ENCODE results near the gene IL17C.

- TF ChIP-seq EZH2 (IDR thresholded peaks at IDR 0.05; ENCODE audit: borderline replicate concordance, control insufficient read depth, low read depth, low read length) (no peak), HDAC6 (IDR thresholded peaks at IDR 0.05; ENCODE audit: unreplicated experiment) (no peak), KLF5 (IDR thresholded peaks at IDR 0.05; ENCODE audit: partially characterized antibody) (no peak), POU2F2 (IDR thresholded peaks at IDR 0.05; ENCODE audit: borderline replicate concordance, low read depth, low read length) (no peak), POLR2AphosphoS5 (IDR thresholded peaks at IDR 0.05; ENCODE audit: low read length) (no peak), SP1 (IDR thresholded peaks at IDR 0.05; ENCODE audit: low read depth, low read length) (no peak), ZNF217 (IDR thresholded peaks at IDR 0.05) (no peak), POLR2A (IDR thresholded peaks at IDR 0.05; ENCODE audit: low read depth, low read length) (no peak), MXI1 (IDR thresholded peaks at IDR 0.05; ENCODE audit: low read depth, low read length) (no peak), HDGF (IDR thresholded peaks at IDR 0.05) (no peak)
- TF ChIP-seq, protein P1, sequence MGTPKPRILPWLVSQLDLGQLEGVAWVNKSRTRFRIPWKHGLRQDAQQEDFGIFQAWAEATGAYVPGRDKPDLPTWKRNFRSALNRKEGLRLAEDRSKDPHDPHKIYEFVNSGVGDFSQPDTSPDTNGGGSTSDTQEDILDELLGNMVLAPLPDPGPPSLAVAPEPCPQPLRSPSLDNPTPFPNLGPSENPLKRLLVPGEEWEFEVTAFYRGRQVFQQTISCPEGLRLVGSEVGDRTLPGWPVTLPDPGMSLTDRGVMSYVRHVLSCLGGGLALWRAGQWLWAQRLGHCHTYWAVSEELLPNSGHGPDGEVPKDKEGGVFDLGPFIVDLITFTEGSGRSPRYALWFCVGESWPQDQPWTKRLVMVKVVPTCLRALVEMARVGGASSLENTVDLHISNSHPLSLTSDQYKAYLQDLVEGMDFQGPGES (IDR thresholded peaks at IDR 0.05): no peak
- TF ChIP-seq, protein P2, sequence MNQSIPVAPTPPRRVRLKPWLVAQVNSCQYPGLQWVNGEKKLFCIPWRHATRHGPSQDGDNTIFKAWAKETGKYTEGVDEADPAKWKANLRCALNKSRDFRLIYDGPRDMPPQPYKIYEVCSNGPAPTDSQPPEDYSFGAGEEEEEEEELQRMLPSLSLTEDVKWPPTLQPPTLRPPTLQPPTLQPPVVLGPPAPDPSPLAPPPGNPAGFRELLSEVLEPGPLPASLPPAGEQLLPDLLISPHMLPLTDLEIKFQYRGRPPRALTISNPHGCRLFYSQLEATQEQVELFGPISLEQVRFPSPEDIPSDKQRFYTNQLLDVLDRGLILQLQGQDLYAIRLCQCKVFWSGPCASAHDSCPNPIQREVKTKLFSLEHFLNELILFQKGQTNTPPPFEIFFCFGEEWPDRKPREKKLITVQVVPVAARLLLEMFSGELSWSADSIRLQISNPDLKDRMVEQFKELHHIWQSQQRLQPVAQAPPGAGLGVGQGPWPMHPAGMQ (IDR thresholded peaks at IDR 0.05; ENCODE audit: borderline replicate concordance): no peak
Observed at GRCh38 chr16:88665148-88665547, 26.8 kb downstream of the IL17C start.
